ENCODE data around the gene MAPK4. TPM values are rescaled to one million over a fixed set of nuclear protein-coding genes. Genes with fewer than 3 reads are reported as not detected.

MAPK4 gene
- total RNA-seq, 1 experiment from 2014 or later: 4.2 TPM

GRCh38 chr18:50665519-50665918, 105.6 kb downstream of the MAPK4 start:
- DNase-seq (ENCODE audit: low spot score) (no peak), ATAC-seq (no peak)
- H3K9me3 Mint-ChIP-seq: peaks cover 10% of the 10 kb centered on the region; the same call in 1 of the 2 replicates
- H3K27ac Mint-ChIP-seq: no peak overlapping the region
- ChIA-PET POLR2A (no interaction called here), CTCF (no interaction called here)
- H3K4me1 Mint-ChIP-seq: peaks cover 14% of the 10 kb centered on the region
- no peak overlapping the region for H3K4me3 Mint-ChIP-seq
- no peaks in the 10 kb centered on the region for H3K27me3 Mint-ChIP-seq (ENCODE audit: low read depth)
- no peaks in the 10 kb centered on the region for H3K36me3 Mint-ChIP-seq
- no peak for TF ChIP-seq KAT7 (CRISPR knock-in tag; IDR thresholded peaks at IDR 0.05; ENCODE audit: borderline replicate concordance)
- no peak for TF ChIP-seq TEAD1 (CRISPR knock-in tag; IDR thresholded peaks at IDR 0.05)
- no peak for TF ChIP-seq JAZF1 (CRISPR knock-in tag; IDR thresholded peaks at IDR 0.05)
- no peak for TF ChIP-seq RELA (CRISPR knock-in tag; IDR thresholded peaks at IDR 0.05; ENCODE audit: borderline replicate concordance)
- no peak for TF ChIP-seq CTCF (IDR thresholded peaks at IDR 0.05)
- no peak for TF ChIP-seq ZSCAN18 (CRISPR knock-in tag; IDR thresholded peaks at IDR 0.05)
- TF ChIP-seq ZNF138 (CRISPR knock-in tag; conservative IDR thresholded peaks at IDR 0.05): no peak
- TF ChIP-seq USF2 (CRISPR knock-in tag; IDR thresholded peaks at IDR 0.05): no peak

GRCh38 chr18:50666536-50666935, 106.6 kb downstream of the MAPK4 start:
- Mint-ChIP-seq H3K36me3 (no peaks in the 10 kb centered on the region), H3K27me3 (ENCODE audit: low read depth) (no peaks in the 10 kb centered on the region), H3K27ac (no peak overlapping the region), H3K4me1 (peaks cover 14% of the 10 kb centered on the region), H3K4me3 (no peak overlapping the region), H3K9me3 (peaks cover 10% of the 10 kb centered on the region; the same call in 1 of the 2 replicates)
- ATAC-seq (no peak), DNase-seq (ENCODE audit: low spot score) (no peak)
- POLR2A ChIA-PET: no interaction called here
- CTCF ChIA-PET: no interaction called here
- no peak for TF ChIP-seq IRF2 (CRISPR knock-in tag; IDR thresholded peaks at IDR 0.05; ENCODE audit: borderline replicate concordance, low read depth)
- no peak for TF ChIP-seq ZNF671 (CRISPR knock-in tag; IDR thresholded peaks at IDR 0.05)
- TF ChIP-seq AR (CRISPR knock-in tag; IDR thresholded peaks at IDR 0.05): no peak
- TF ChIP-seq ZNF219 (CRISPR knock-in tag; IDR thresholded peaks at IDR 0.05; ENCODE audit: borderline replicate concordance): no peak
- TF ChIP-seq ZNF396 (CRISPR knock-in tag; IDR thresholded peaks at IDR 0.05; ENCODE audit: borderline replicate concordance): no peak
- TF ChIP-seq RORB (CRISPR knock-in tag; IDR thresholded peaks at IDR 0.05): no peak
- TF ChIP-seq TEAD1 (CRISPR knock-in tag; IDR thresholded peaks at IDR 0.05): no peak
- no peak for TF ChIP-seq ZNF232 (CRISPR knock-in tag; IDR thresholded peaks at IDR 0.05)
- TF ChIP-seq USF2 (CRISPR knock-in tag; IDR thresholded peaks at IDR 0.05): no peak
- TF ChIP-seq HMGXB4 (CRISPR knock-in tag; IDR thresholded peaks at IDR 0.05): no peak
- TF ChIP-seq KAT7 (CRISPR knock-in tag; IDR thresholded peaks at IDR 0.05; ENCODE audit: borderline replicate concordance): no peak
- TF ChIP-seq FOXP4 (CRISPR knock-in tag; IDR thresholded peaks at IDR 0.05): no peak
- no peak for TF ChIP-seq RELA (CRISPR knock-in tag; IDR thresholded peaks at IDR 0.05; ENCODE audit: borderline replicate concordance)
- TF ChIP-seq MYBL2 (CRISPR knock-in tag; IDR thresholded peaks at IDR 0.05): no peak
- no peak for TF ChIP-seq ZNF416 (CRISPR knock-in tag; IDR thresholded peaks at IDR 0.05)
- no peak for TF ChIP-seq NR2C2 (CRISPR knock-in tag; IDR thresholded peaks at IDR 0.05)
- TF ChIP-seq CREM (CRISPR knock-in tag; IDR thresholded peaks at IDR 0.05): no peak
